Measurements from ENCODE around the gene STIP1. TPM values are rescaled to one million over a fixed set of nuclear protein-coding genes. Genes with fewer than 3 reads are reported as not detected.

Gene STIP1
- total RNA-seq, 4 donors from 2014 or later: 80.8 to 116 (median 106) TPM

DNA sequence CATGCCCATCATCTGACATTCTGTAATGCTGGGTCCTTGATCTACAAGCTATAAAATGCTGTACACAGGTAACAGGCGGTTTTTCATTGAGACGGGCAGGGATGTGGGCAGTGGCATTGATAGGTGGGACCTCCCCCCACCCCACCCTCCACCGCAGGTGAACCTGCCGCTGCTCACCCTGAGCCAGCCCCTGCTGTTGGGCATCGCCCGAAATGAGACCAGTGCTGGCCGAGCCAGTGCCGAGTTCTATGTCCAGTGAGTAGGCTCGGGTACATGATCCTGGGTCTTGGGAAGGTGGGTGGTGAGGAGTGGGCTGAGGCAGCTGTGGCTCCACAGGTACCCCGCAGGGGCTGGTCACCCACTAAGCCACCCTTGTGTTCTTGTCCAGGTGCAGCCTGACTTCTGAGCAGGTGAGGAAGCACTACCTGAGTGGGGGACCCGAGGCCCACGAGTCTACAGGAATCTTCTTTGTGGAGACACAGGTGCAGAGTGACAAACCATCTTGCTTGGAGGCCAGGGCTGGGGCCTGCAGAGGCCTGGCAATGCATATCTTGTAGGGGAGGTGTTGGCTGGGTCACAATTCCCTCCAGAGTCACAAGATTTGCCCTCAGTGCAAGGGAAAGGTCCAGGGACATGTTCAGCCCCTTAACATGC is 43.2 kb downstream of the STIP1 start:
- peak overlapping the region in 2 of 3 donors; percentile 72 to 90 for H3K27ac ChIP-seq
- H3K27me3 ChIP-seq: no peaks in the 10 kb centered on the region
- TF ChIP-seq, protein P1, sequence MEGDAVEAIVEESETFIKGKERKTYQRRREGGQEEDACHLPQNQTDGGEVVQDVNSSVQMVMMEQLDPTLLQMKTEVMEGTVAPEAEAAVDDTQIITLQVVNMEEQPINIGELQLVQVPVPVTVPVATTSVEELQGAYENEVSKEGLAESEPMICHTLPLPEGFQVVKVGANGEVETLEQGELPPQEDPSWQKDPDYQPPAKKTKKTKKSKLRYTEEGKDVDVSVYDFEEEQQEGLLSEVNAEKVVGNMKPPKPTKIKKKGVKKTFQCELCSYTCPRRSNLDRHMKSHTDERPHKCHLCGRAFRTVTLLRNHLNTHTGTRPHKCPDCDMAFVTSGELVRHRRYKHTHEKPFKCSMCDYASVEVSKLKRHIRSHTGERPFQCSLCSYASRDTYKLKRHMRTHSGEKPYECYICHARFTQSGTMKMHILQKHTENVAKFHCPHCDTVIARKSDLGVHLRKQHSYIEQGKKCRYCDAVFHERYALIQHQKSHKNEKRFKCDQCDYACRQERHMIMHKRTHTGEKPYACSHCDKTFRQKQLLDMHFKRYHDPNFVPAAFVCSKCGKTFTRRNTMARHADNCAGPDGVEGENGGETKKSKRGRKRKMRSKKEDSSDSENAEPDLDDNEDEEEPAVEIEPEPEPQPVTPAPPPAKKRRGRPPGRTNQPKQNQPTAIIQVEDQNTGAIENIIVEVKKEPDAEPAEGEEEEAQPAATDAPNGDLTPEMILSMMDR (IDR thresholded peaks at IDR 0.05): no peak
- TF ChIP-seq POLR2A (IDR thresholded peaks at IDR 0.05): no peak
- peaks cover 47 to 65% of the 10 kb centered on the region in 2 donors for H3K4me1 ChIP-seq
- 90 to 93% methylated on average over 9 to 11 of the region's 12 CpGs for WGBS, 2 donors
- no peaks in the 10 kb centered on the region for H3K9me3 ChIP-seq
- no peaks in the 10 kb centered on the region for H3K36me3 ChIP-seq
- no peak overlapping the region for H3K4me3 ChIP-seq (replicated peaks in 1 of 3)
- no peak for DNase-seq
- intact Hi-C loops (cut with DNase I): no loop called here

- H3K4me1 ChIP-seq: peaks cover 47 to 65% of the 10 kb centered on the region in 2 donors
- no peaks in the 10 kb centered on the region for H3K36me3 ChIP-seq
- H3K4me3 ChIP-seq (replicated peaks in 1 of 3): peak overlapping the region in 1 of 3 donors; percentile 54
- no peaks in the 10 kb centered on the region for H3K27me3 ChIP-seq
- H3K27ac ChIP-seq: peak overlapping the region; percentile 72 to 90 (median 79)
- H3K9me3 ChIP-seq: no peaks in the 10 kb centered on the region
- 26 to 40% methylated on average over 12 of the region's 13 CpGs for WGBS, 2 donors
- intact Hi-C loops (cut with DNase I): no loop called here
- DNase-seq: no peak
- no peak for TF ChIP-seq POLR2A (IDR thresholded peaks at IDR 0.05)
- TF ChIP-seq, protein P1 (IDR thresholded peaks at IDR 0.05): no peak
These were observed 43.8 kb downstream of the STIP1 start for GRCh38 chr11:64229744-64230170.

GRCh38 chr11:64230171-64230984 is 44.4 kb downstream of the STIP1 start, which contains the start of gene DNAJC4:
DNAJC4 (plus strand) TSS chr11:64230548; CDS start chr11:64230855, 307 bp downstream.
- Histone ChIP-seq H3K4me1 (peaks cover 45 to 64% of the 10 kb centered on the region in 2 donors), H3K9me3 (no peaks in the 10 kb centered on the region), H3K27ac (peak within 1 kb of the TSS; percentile 72 to 90 (median 79)), H3K27me3 (no peaks in the 10 kb centered on the region), H3K4me3 (replicated peaks in 1 of 3) (peak within 1 kb of the TSS; percentile 54 to 83 (median 74)), H3K36me3 (no peaks in the 10 kb centered on the region)
- WGBS, 2 donors: 1% methylated on average over 28 to 33 of the region's 62 CpGs
- intact Hi-C loops (cut with DNase I): no loop called here
- TF ChIP-seq, protein P1 (IDR thresholded peaks at IDR 0.05): no peak
- TF ChIP-seq POLR2A (IDR thresholded peaks at IDR 0.05): peak in 1 of 2 donors; percentile 75
- peak; percentile 96 to 97 for DNase-seq

DNA sequence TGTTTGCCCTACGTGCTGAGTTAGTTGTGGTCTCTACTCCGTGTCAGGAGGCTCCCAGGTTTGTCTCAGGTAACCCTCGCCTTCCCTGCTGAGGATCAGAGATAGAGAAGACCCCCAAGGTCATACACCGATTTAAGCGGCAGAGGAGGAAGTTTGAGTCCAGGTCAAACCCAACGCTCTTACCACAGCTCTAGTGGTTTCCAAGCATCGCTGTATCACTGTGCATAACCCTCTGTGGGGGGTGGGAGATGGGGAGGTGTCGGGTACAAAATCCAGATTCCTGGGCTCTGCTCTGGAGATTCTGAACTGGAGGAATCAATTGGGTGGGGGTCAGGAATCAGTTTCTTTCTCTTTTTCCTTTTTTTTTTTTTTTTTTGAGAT is 45.0 kb downstream of the STIP1 start:
- Histone ChIP-seq H3K36me3 (no peaks in the 10 kb centered on the region), H3K4me1 (peaks cover 46 to 69% of the 10 kb centered on the region in 2 donors), H3K9me3 (no peaks in the 10 kb centered on the region), H3K4me3 (replicated peaks in 1 of 3) (peak overlapping the region; percentile 54 to 83 (median 74)), H3K27ac (peak overlapping the region; percentile 72 to 90 (median 79)), H3K27me3 (no peaks in the 10 kb centered on the region)
- no peak for DNase-seq
- no peak for TF ChIP-seq POLR2A (IDR thresholded peaks at IDR 0.05)
- TF ChIP-seq, protein P1 (IDR thresholded peaks at IDR 0.05): no peak
- 1 to 8% methylated on average over 8 of the region's 8 CpGs for WGBS, 2 donors
- intact Hi-C loops (cut with DNase I): no loop called here
